Gastroesophageal sphincter (tissue), 3 donors: Measurements from ENCODE around the gene PTP4A2.

Experiments
- CTCF ChIP-seq, 4 experiments: fragments of 200-600 bp in 2 of 4; fragments of 450-650 bp in 2 of 4; sonication (generic) in 1 of 4; IDR thresholded peaks; one replicate each; pipeline ENCODE4 v1.5.1; 2017 to 2019; ENCODE audit warnings: antibody characterized with exemption in 4 of 4, mild to moderate bottlenecking in 2 of 4, moderate library complexity in 2 of 4
- EP300 ChIP-seq: sonication (generic); formaldehyde crosslinking; IDR thresholded peaks from one replicate; pipeline ENCODE4 v1.6.1; 2017; ENCODE audit warnings: antibody characterized with exemption, mild to moderate bottlenecking
- POLR2A ChIP-seq, 2 donors: fragments of 450-650 bp; IDR thresholded peaks; one replicate each; pipeline ENCODE4 v1.6.1; 2017; ENCODE audit warnings: antibody characterized with exemption in 2 of 2, mild to moderate bottlenecking in 2 of 2, moderate library complexity in 1 of 2
- POLR2AphosphoS5 ChIP-seq: sonication (generic); formaldehyde crosslinking; IDR thresholded peaks from one replicate; pipeline ENCODE4 v1.6.1; 2017; ENCODE audit warnings: antibody characterized with exemption

- TF ChIP-seq CTCF (IDR thresholded peaks at IDR 0.05) (no peak), EP300 (no peak), POLR2A (IDR thresholded peaks at IDR 0.05) (no peak), POLR2AphosphoS5 (no peak)
Observed at GRCh38 chr1:31857863-31858262, 80.3 kb downstream of the PTP4A2 start.
